ENCODE data around the gene TCEA2. TPM values are rescaled to one million over a fixed set of nuclear protein-coding genes. Genes with fewer than 3 reads are reported as not detected.
A peak's percentile ranks its signal among the peaks of the same experiment; 100 is the strongest.

The TCEA2 gene
- total RNA-seq (10 to 100 TPM; 20.0 to 21.0 TPM), total RNA-seq (11.5 to 17.0 reads per million in 2 donors)

GRCh38 chr20:64062596-64063388 lies at the start of gene TCEA2:
Gene TCEA2 (plus strand): TSS chr20:64063198. CDS start chr20:64063313, 115 bp downstream.
- Mint-ChIP-seq H3K27me3 (no peaks in the 10 kb centered on the region), H3K4me3 (peak within 1 kb of the TSS; percentile 91), H3K4me1 (peaks cover 39% of the 10 kb centered on the region), H3K27ac (peak within 1 kb of the TSS; percentile 83), H3K36me3 (ENCODE audit: low read depth) (no peaks in the 10 kb centered on the region)
- DNase-seq (peak; percentile 83 to 91 (median 88)), ATAC-seq (peak; percentile 92)
- no peaks in the 10 kb centered on the region for H3K9me3 ChIP-seq (ENCODE audit: control insufficient read depth, low read length, poor library complexity, severe bottlenecking)

GRCh38 chr20:64015635-64016034 lies 47.4 kb upstream of the TCEA2 start:
- no peak for ATAC-seq
- Mint-ChIP-seq H3K27me3 (no peaks in the 10 kb centered on the region), H3K4me3 (no peak overlapping the region), H3K4me1 (peaks cover 12% of the 10 kb centered on the region), H3K27ac (no peak overlapping the region), H3K36me3 (ENCODE audit: low read depth) (peaks cover 11% of the 10 kb centered on the region)
- H3K9me3 ChIP-seq (ENCODE audit: control insufficient read depth, low read length, poor library complexity, severe bottlenecking): no peaks in the 10 kb centered on the region
- no peak for DNase-seq

GRCh38 chr20:64021124-64021975 lies 41.6 kb upstream of the TCEA2 start:
- no peak for DNase-seq
- no peaks in the 10 kb centered on the region for H3K27me3 Mint-ChIP-seq
- no peaks in the 10 kb centered on the region for H3K9me3 ChIP-seq (ENCODE audit: control insufficient read depth, low read length, poor library complexity, severe bottlenecking)
- H3K36me3 Mint-ChIP-seq (ENCODE audit: low read depth): peaks cover 9% of the 10 kb centered on the region
- ATAC-seq: no peak
- H3K27ac Mint-ChIP-seq: no peak overlapping the region
- H3K4me3 Mint-ChIP-seq: no peak overlapping the region
- H3K4me1 Mint-ChIP-seq: peaks cover 2% of the 10 kb centered on the region

GRCh38 chr20:64022671-64023360 lies 40.2 kb upstream of the TCEA2 start:
- H3K27me3 Mint-ChIP-seq: no peaks in the 10 kb centered on the region
- peaks cover 4% of the 10 kb centered on the region for H3K4me1 Mint-ChIP-seq
- peaks cover 4% of the 10 kb centered on the region for H3K36me3 Mint-ChIP-seq (ENCODE audit: low read depth)
- peak overlapping the region; percentile 24 for H3K27ac Mint-ChIP-seq
- DNase-seq (no peak), ATAC-seq (no peak)
- no peaks in the 10 kb centered on the region for H3K9me3 ChIP-seq (ENCODE audit: control insufficient read depth, low read length, poor library complexity, severe bottlenecking)
- no peak overlapping the region for H3K4me3 Mint-ChIP-seq

- H3K27ac Mint-ChIP-seq: peak overlapping the region; percentile 24
- ATAC-seq: no peak
- no peak for DNase-seq
- H3K36me3 Mint-ChIP-seq (ENCODE audit: low read depth): peaks cover 6% of the 10 kb centered on the region
- no peak overlapping the region for H3K4me3 Mint-ChIP-seq
- H3K27me3 Mint-ChIP-seq: no peaks in the 10 kb centered on the region
- peaks cover 4% of the 10 kb centered on the region for H3K4me1 Mint-ChIP-seq
- H3K9me3 ChIP-seq (ENCODE audit: control insufficient read depth, low read length, poor library complexity, severe bottlenecking): no peaks in the 10 kb centered on the region
Measured at GRCh38 chr20:64023361-64024140, 39.4 kb upstream of the TCEA2 start.

- H3K9me3 ChIP-seq (ENCODE audit: control insufficient read depth, low read length, poor library complexity, severe bottlenecking): no peaks in the 10 kb centered on the region
- ATAC-seq: no peak
- H3K4me1 Mint-ChIP-seq: peaks cover 2% of the 10 kb centered on the region
- no peak overlapping the region for H3K4me3 Mint-ChIP-seq
- DNase-seq: no peak
- no peaks in the 10 kb centered on the region for H3K27me3 Mint-ChIP-seq
- peak overlapping the region; percentile 24 for H3K27ac Mint-ChIP-seq
- H3K36me3 Mint-ChIP-seq (ENCODE audit: low read depth): peaks cover 2% of the 10 kb centered on the region
Measured at GRCh38 chr20:64024141-64024990, 38.6 kb upstream of the TCEA2 start.

GRCh38 chr20:64025101-64025825 lies 37.7 kb upstream of the TCEA2 start:
- peaks cover 3% of the 10 kb centered on the region for H3K4me1 Mint-ChIP-seq
- H3K9me3 ChIP-seq (ENCODE audit: control insufficient read depth, low read length, poor library complexity, severe bottlenecking): no peaks in the 10 kb centered on the region
- DNase-seq (no peak), ATAC-seq (no peak)
- no peak overlapping the region for H3K27ac Mint-ChIP-seq
- H3K36me3 Mint-ChIP-seq (ENCODE audit: low read depth): peaks cover 3% of the 10 kb centered on the region
- H3K27me3 Mint-ChIP-seq: no peaks in the 10 kb centered on the region
- H3K4me3 Mint-ChIP-seq: no peak overlapping the region

GRCh38 chr20:64025826-64026412 lies 37.1 kb upstream of the TCEA2 start:
- Mint-ChIP-seq H3K27ac (no peak overlapping the region), H3K4me1 (peaks cover 4% of the 10 kb centered on the region), H3K27me3 (no peaks in the 10 kb centered on the region), H3K36me3 (ENCODE audit: low read depth) (peaks cover 5% of the 10 kb centered on the region), H3K4me3 (no peak overlapping the region)
- H3K9me3 ChIP-seq (ENCODE audit: control insufficient read depth, low read length, poor library complexity, severe bottlenecking): no peaks in the 10 kb centered on the region
- ATAC-seq: no peak
- DNase-seq: no peak

- H3K9me3 ChIP-seq (ENCODE audit: control insufficient read depth, low read length, poor library complexity, severe bottlenecking): no peaks in the 10 kb centered on the region
- no peaks in the 10 kb centered on the region for H3K27me3 Mint-ChIP-seq
- peaks cover 4% of the 10 kb centered on the region for H3K4me1 Mint-ChIP-seq
- H3K36me3 Mint-ChIP-seq (ENCODE audit: low read depth): peaks cover 5% of the 10 kb centered on the region
- ATAC-seq (no peak), DNase-seq (no peak)
- no peak overlapping the region for H3K4me3 Mint-ChIP-seq
- H3K27ac Mint-ChIP-seq: peak overlapping the region; percentile 83
Measured at GRCh38 chr20:64027981-64028685, 34.9 kb upstream of the TCEA2 start.

- no peak for DNase-seq
- Mint-ChIP-seq H3K27me3 (no peaks in the 10 kb centered on the region), H3K27ac (peak overlapping the region; percentile 67), H3K4me3 (no peak overlapping the region), H3K4me1 (peaks cover 13% of the 10 kb centered on the region), H3K36me3 (ENCODE audit: low read depth) (peaks cover 5% of the 10 kb centered on the region)
- no peaks in the 10 kb centered on the region for H3K9me3 ChIP-seq (ENCODE audit: control insufficient read depth, low read length, poor library complexity, severe bottlenecking)
- no peak for ATAC-seq
Measured at GRCh38 chr20:64029293-64030117, 33.5 kb upstream of the TCEA2 start.

Data from T-helper 17 cell (primary cell).